Neural progenitor cell (in vitro differentiated cells): Measurements from ENCODE around the gene MON1A. TPM values are rescaled to one million over a fixed set of nuclear protein-coding genes. Genes with fewer than 3 reads are reported as not detected.

Source experiments
- DNase-seq: peaks from one replicate; pipeline ENCODE4 v3.0.0-alpha.2; 2016; ENCODE audit warnings: low spot score
- H2AFZ ChIP-seq: fragments of 200-600 bp; sonication (generic); replicated peaks from 2 replicates; pipeline ENCODE4 v1.6.1; 2016; ENCODE audit warnings: antibody characterized with exemption
- H3F3A ChIP-seq: fragments of 200-600 bp; sonication (generic); 2 replicates; pipeline ENCODE4 v1.6.1; 2016; ENCODE audit warnings: antibody characterized with exemption, low read depth
- H3K27ac ChIP-seq: fragments of 200-600 bp; sonication (generic); 2 replicates; pipeline ENCODE4 v1.5.1; 2016; ENCODE audit warnings: mild to moderate bottlenecking
- H3K27me3 ChIP-seq: fragments of 200-600 bp; sonication (generic); 2 replicates; pipeline ENCODE4 v1.6.1; 2016; ENCODE audit warnings: mild to moderate bottlenecking, moderate library complexity
- H3K36me3 ChIP-seq: fragments of 200-600 bp; sonication (generic); 2 replicates; pipeline ENCODE4 v1.5.1; 2016
- H3K4me1 ChIP-seq: fragments of 200-600 bp; sonication (generic); 2 replicates; pipeline ENCODE4 v1.6.1; 2016; ENCODE audit warnings: mixed run types
- H3K4me2 ChIP-seq: fragments of 200-600 bp; sonication (generic); 2 replicates; pipeline ENCODE4 v1.6.1; 2016
- H3K4me3 ChIP-seq: fragments of 200-600 bp; sonication (generic); 2 replicates; pipeline ENCODE4 v1.5.1; 2016
- H3K79me2 ChIP-seq: fragments of 200-600 bp; sonication (generic); 2 replicates; pipeline ENCODE4 v1.6.1; 2016; ENCODE audit warnings: low read depth
- H3K9ac ChIP-seq: fragments of 200-600 bp; sonication (generic); 2 replicates; pipeline ENCODE4 v1.6.1; 2016
- H3K9me3 ChIP-seq: fragments of 200-600 bp; sonication (generic); 2 replicates; pipeline ENCODE4 v1.5.1; 2016; ENCODE audit warnings: low read depth
- H4K20me1 ChIP-seq: fragments of 200-600 bp; sonication (generic); 2 replicates; pipeline ENCODE4 v1.6.1; 2016; ENCODE audit warnings: low read depth
- H3K27ac Mint-ChIP-seq: 3 replicates; pipeline ENCODE4 v1.8.0; 2021; ENCODE audit warnings: mixed read lengths
- H3K27me3 Mint-ChIP-seq: 2 replicates; pipeline ENCODE4 v1.8.0; 2022; ENCODE audit warnings: low read depth, mild to moderate bottlenecking, inconsistent platforms, moderate library complexity, mixed read lengths; ENCODE audit not compliant: insufficient read depth
- H3K36me3 Mint-ChIP-seq: 3 replicates; pipeline ENCODE4 v1.8.0; 2021; ENCODE audit warnings: mixed read lengths
- H3K4me1 Mint-ChIP-seq: 3 replicates; pipeline ENCODE4 v1.8.0; 2021; ENCODE audit warnings: mixed read lengths
- H3K4me3 Mint-ChIP-seq: 3 replicates; pipeline ENCODE4 v1.8.0; 2021; ENCODE audit warnings: mild to moderate bottlenecking, moderate library complexity, mixed read lengths
- H3K9me3 Mint-ChIP-seq: 3 replicates; pipeline ENCODE4 v1.8.0; 2020; ENCODE audit warnings: mixed read lengths
- EZH2 ChIP-seq: fragments of 200-600 bp; sonication (generic); IDR thresholded peaks from 2 replicates; pipeline ENCODE4 v1.6.1; 2017; ENCODE audit warnings: antibody characterized with exemption, mild to moderate bottlenecking, moderate library complexity
- EZH2phosphoT487 ChIP-seq: fragments of 200-600 bp; sonication (generic); IDR thresholded peaks from 2 replicates; pipeline ENCODE4 v1.6.1; 2017; ENCODE audit warnings: antibody characterized with exemption
- total RNA-seq: library from RNA; depleted of rRNA; stranded (reverse); fragments of >200 nt; gene quantifications from 2 replicates; pipeline ENCODE4 v1.2.3, GENCODE V29; 2015; ENCODE audit warnings: low replicate concordance
- TF ChIP-seq, protein P1 (sequence below): fragments of 200-600 bp; sonication (generic); IDR thresholded peaks from 2 replicates; pipeline ENCODE4 v1.5.1; 2017; ENCODE audit warnings: antibody characterized with exemption, mild to moderate bottlenecking

Gene MON1A
- total RNA-seq, 1 donor from 2014 or later, result 1.9 TPM

DNA sequence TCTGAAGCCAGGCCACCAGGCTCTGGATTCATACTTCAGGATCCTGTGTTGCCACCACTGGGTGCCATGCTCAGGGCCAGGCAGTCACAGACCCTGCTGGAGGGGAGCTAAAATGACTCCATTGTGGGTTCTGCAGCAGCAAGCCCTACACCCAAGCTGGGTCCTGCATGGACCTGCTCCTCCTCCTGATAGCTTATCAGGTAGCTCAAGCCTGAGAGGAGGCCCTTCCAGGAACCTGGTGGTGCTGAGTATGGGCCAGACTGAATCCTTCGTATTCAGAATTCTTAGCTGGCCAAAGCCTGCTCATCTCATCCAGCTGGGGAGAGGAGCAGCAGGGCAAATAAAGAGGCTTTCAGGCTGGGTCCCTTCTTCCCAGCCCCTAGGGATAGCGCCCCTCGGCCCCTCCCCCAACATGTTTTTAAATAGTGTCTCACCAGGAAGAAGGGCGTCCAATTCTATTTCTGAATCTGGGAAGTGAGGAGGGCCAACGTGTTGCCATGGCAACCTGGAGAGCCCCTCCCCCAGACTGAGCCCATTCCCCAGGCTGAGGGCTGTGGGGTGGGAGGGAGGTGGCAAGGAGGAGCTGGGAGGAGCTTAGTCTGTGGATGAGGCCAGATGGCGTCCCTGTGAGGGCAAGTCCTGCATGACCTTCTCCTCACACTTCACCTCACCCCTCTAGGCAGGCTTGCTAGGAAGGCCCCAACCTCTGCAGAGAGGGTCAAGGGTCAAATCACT, 48.9 kb downstream of the MON1A start:
- Histone ChIP-seq H3K4me1 (peaks cover 30% of the 10 kb centered on the region), H3K79me2 (no peaks in the 10 kb centered on the region), H3K27ac (no peak overlapping the region), H3K36me3 (no peaks in the 10 kb centered on the region), H3K9me3 (no peaks in the 10 kb centered on the region), H3K4me2 (peak overlapping the region; percentile 68), H3K9ac (no peak overlapping the region), H3K27me3 (no peaks in the 10 kb centered on the region), H3K4me3 (peak overlapping the region; percentile 3), H3F3A (peaks cover 21% of the 10 kb centered on the region), H2AFZ (peak overlapping the region; percentile 23), H4K20me1 (no peaks in the 10 kb centered on the region)
- H3K9me3 Mint-ChIP-seq, result peaks cover 2% of the 10 kb centered on the region
- DNase-seq, result peak; percentile 87
- peak overlapping the region; percentile 51 for H3K4me3 Mint-ChIP-seq
- peaks cover 35% of the 10 kb centered on the region for H3K4me1 Mint-ChIP-seq
- peak overlapping the region; percentile 79 for H3K27ac Mint-ChIP-seq
- H3K27me3 Mint-ChIP-seq, result peaks cover 10% of the 10 kb centered on the region
- TF ChIP-seq, protein P1, sequence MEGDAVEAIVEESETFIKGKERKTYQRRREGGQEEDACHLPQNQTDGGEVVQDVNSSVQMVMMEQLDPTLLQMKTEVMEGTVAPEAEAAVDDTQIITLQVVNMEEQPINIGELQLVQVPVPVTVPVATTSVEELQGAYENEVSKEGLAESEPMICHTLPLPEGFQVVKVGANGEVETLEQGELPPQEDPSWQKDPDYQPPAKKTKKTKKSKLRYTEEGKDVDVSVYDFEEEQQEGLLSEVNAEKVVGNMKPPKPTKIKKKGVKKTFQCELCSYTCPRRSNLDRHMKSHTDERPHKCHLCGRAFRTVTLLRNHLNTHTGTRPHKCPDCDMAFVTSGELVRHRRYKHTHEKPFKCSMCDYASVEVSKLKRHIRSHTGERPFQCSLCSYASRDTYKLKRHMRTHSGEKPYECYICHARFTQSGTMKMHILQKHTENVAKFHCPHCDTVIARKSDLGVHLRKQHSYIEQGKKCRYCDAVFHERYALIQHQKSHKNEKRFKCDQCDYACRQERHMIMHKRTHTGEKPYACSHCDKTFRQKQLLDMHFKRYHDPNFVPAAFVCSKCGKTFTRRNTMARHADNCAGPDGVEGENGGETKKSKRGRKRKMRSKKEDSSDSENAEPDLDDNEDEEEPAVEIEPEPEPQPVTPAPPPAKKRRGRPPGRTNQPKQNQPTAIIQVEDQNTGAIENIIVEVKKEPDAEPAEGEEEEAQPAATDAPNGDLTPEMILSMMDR, result no peak
- TF ChIP-seq EZH2, result no peak
- TF ChIP-seq EZH2phosphoT487, result no peak
- no peaks in the 10 kb centered on the region for H3K36me3 Mint-ChIP-seq

- no peak overlapping the region for H3K4me2 ChIP-seq
- H3K27ac Mint-ChIP-seq, result peak overlapping the region; percentile 89
These were observed 49.9 kb downstream of the MON1A start for GRCh38 chr3:49879721-49880120.

GRCh38 chr3:49878686-49879085, 50.9 kb downstream of the MON1A start:
- H2AFZ ChIP-seq, result no peak overlapping the region
- no peak overlapping the region for H3K4me3 Mint-ChIP-seq

More at GRCh38 chr3:49879721-49880120, 49.9 kb downstream of the MON1A start:
- no peaks in the 10 kb centered on the region for H3K79me2 ChIP-seq
- H3K36me3 ChIP-seq, result no peaks in the 10 kb centered on the region
- Mint-ChIP-seq H3K4me3 (no peak overlapping the region), H3K27me3 (peaks cover 10% of the 10 kb centered on the region), H3K9me3 (peaks cover 2% of the 10 kb centered on the region), H3K4me1 (peaks cover 35% of the 10 kb centered on the region), H3K36me3 (no peaks in the 10 kb centered on the region)
- H4K20me1 ChIP-seq, result no peaks in the 10 kb centered on the region
- no peak overlapping the region for H3K9ac ChIP-seq
- H3F3A ChIP-seq, result peaks cover 21% of the 10 kb centered on the region
- no peak overlapping the region for H3K27ac ChIP-seq
- no peak for DNase-seq
- H3K4me1 ChIP-seq, result peaks cover 30% of the 10 kb centered on the region
- H2AFZ ChIP-seq, result no peak overlapping the region
- H3K4me3 ChIP-seq, result no peak overlapping the region
- no peak for TF ChIP-seq EZH2
- TF ChIP-seq EZH2phosphoT487, result no peak
- TF ChIP-seq, protein P1, result no peak
- H3K9me3 ChIP-seq, result no peaks in the 10 kb centered on the region
- no peaks in the 10 kb centered on the region for H3K27me3 ChIP-seq

More at GRCh38 chr3:49878686-49879085, 50.9 kb downstream of the MON1A start:
- no peaks in the 10 kb centered on the region for H3K79me2 ChIP-seq
- DNase-seq, result no peak
- no peaks in the 10 kb centered on the region for H3K27me3 ChIP-seq
- H3K4me2 ChIP-seq, result no peak overlapping the region
- H3K27ac ChIP-seq, result no peak overlapping the region
- H3K9ac ChIP-seq, result no peak overlapping the region
- peaks cover 9% of the 10 kb centered on the region for H3K27me3 Mint-ChIP-seq
- H3K9me3 Mint-ChIP-seq, result peaks cover under 1% of the 10 kb centered on the region
- TF ChIP-seq EZH2phosphoT487, result no peak
- no peak for TF ChIP-seq EZH2
- TF ChIP-seq, protein P1, result no peak
- H3K27ac Mint-ChIP-seq, result no peak overlapping the region
- no peaks in the 10 kb centered on the region for H4K20me1 ChIP-seq
- no peaks in the 10 kb centered on the region for H3K36me3 ChIP-seq
- H3K9me3 ChIP-seq, result no peaks in the 10 kb centered on the region
- H3K36me3 Mint-ChIP-seq, result no peaks in the 10 kb centered on the region
- peaks cover 30% of the 10 kb centered on the region for H3K4me1 ChIP-seq
- peaks cover 21% of the 10 kb centered on the region for H3F3A ChIP-seq
- peaks cover 35% of the 10 kb centered on the region for H3K4me1 Mint-ChIP-seq
- no peak overlapping the region for H3K4me3 ChIP-seq
